Smooth muscle cell (in vitro differentiated cells): ENCODE data around the gene KCNAB3. TPM values are rescaled to one million over a fixed set of nuclear protein-coding genes. Genes with fewer than 3 reads are reported as not detected.

Source experiments
- DNase-seq: peaks from one replicate; lab custom pipeline; 2025; ENCODE audit not compliant: unreplicated experiment; lab: John Stamatoyannopoulos, UW
- H2AFZ ChIP-seq: fragments of 200-600 bp; sonication (generic); 2 replicates; pipeline ENCODE4 v1.6.0; 2016; ENCODE audit warnings: antibody characterized with exemption, low read depth, mild to moderate bottlenecking
- H3F3A ChIP-seq: fragments of 200-600 bp; sonication (generic); 2 replicates; pipeline ENCODE4 v1.6.0; 2017; ENCODE audit warnings: antibody characterized with exemption, low read depth
- H3K27ac ChIP-seq: fragments of 200-600 bp; sonication (generic); 2 replicates; pipeline ENCODE4 v1.5.1; 2016; ENCODE audit warnings: low read depth, mild to moderate bottlenecking
- H3K27me3 ChIP-seq: fragments of 200-600 bp; sonication (generic); 2 replicates; pipeline ENCODE4 v1.6.1; 2016; ENCODE audit warnings: low read depth, mild to moderate bottlenecking
- H3K36me3 ChIP-seq: fragments of 200-600 bp; sonication (generic); 2 replicates; pipeline ENCODE4 v1.5.1; 2016; ENCODE audit warnings: low read depth
- H3K4me1 ChIP-seq: fragments of 200-600 bp; sonication (generic); 2 replicates; pipeline ENCODE4 v1.5.1; 2016; ENCODE audit warnings: low read depth
- H3K4me2 ChIP-seq: fragments of 200-600 bp; sonication (generic); 2 replicates; pipeline ENCODE4 v1.6.0; 2016; ENCODE audit warnings: mild to moderate bottlenecking
- H3K4me3 ChIP-seq: fragments of 200-600 bp; sonication (generic); 2 replicates; pipeline ENCODE4 v1.5.1; 2016; ENCODE audit warnings: mild to moderate bottlenecking
- H3K79me2 ChIP-seq: fragments of 200-600 bp; sonication (generic); 2 replicates; pipeline ENCODE4 v1.6.0; 2016; ENCODE audit warnings: low read depth, mild to moderate bottlenecking
- H3K9ac ChIP-seq: fragments of 200-600 bp; sonication (generic); 2 replicates; pipeline ENCODE4 v1.6.0; 2016; ENCODE audit warnings: low read depth
- H3K9me3 ChIP-seq: fragments of 200-600 bp; sonication (generic); replicated peaks from 2 replicates; pipeline ENCODE4 v1.5.1; 2016; ENCODE audit warnings: low read depth
- H4K20me1 ChIP-seq: fragments of 200-600 bp; sonication (generic); 2 replicates; pipeline ENCODE4 v1.6.0; 2016; ENCODE audit warnings: low read depth
- CTCF ChIP-seq: fragments of 200-600 bp; sonication (generic); IDR thresholded peaks from 2 replicates; pipeline ENCODE4 v1.5.1; 2017; ENCODE audit warnings: borderline replicate concordance, mild to moderate bottlenecking, antibody characterized with exemption; ENCODE audit not compliant: insufficient read depth, poor library complexity, severe bottlenecking
- WGBS: methylation state at CpG from one replicate; pipeline ENCODE4 v1.1.7; 2016; ENCODE audit warnings: low lambda C conversion rate; 5-methylcytosine and 5-hydroxymethylcytosine counted together
- polyA plus RNA-seq: library from polyadenylated mRNA; unstranded; fragments of >200 nt; fragmentation: Nextera tagmentation; extraction: Ambion mirVana; gene quantifications from 2 replicates; pipeline ENCODE4 v1.2.1, GENCODE V29; 2016
- total RNA-seq: library from RNA; depleted of rRNA; stranded (reverse); fragments of >200 nt; gene quantifications from 2 replicates; pipeline ENCODE4 v1.2.3, GENCODE V29; 2014

The KCNAB3 gene
- total and polyA plus RNA-seq, 2 experiments from 2014 or later, result 5.3 to 8.7 TPM

- TF ChIP-seq CTCF, result no peak
These were observed 43.2 kb downstream of the KCNAB3 start for GRCh38 chr17:7886227-7887037.

GRCh38 chr17:7885367-7886226, 44.1 kb downstream of the KCNAB3 start:
- Histone ChIP-seq H3K27me3 (no peaks in the 10 kb centered on the region), H3K4me2 (peak overlapping the region; percentile 100), H3F3A (peaks cover 17% of the 10 kb centered on the region), H2AFZ (peak overlapping the region; percentile 18), H3K4me1 (peaks cover 51% of the 10 kb centered on the region), H3K79me2 (peaks cover 15% of the 10 kb centered on the region), H4K20me1 (no peaks in the 10 kb centered on the region), H3K9me3 (no peaks in the 10 kb centered on the region), H3K27ac (peak overlapping the region; percentile 58), H3K36me3 (no peaks in the 10 kb centered on the region), H3K4me3 (peak overlapping the region; percentile 87), H3K9ac (peak overlapping the region; percentile 65)
- no peak for DNase-seq
- under 1% methylated on average over 33 of the region's 64 CpGs for WGBS
- no peak for TF ChIP-seq CTCF

More at GRCh38 chr17:7886227-7887037, 43.2 kb downstream of the KCNAB3 start:
- Histone ChIP-seq H3K9me3 (no peaks in the 10 kb centered on the region), H3K4me2 (peak overlapping the region; percentile 100), H3K27ac (peak overlapping the region; percentile 58), H3F3A (peaks cover 17% of the 10 kb centered on the region), H3K79me2 (peaks cover 15% of the 10 kb centered on the region), H3K4me1 (peaks cover 51% of the 10 kb centered on the region), H3K36me3 (no peaks in the 10 kb centered on the region), H3K27me3 (no peaks in the 10 kb centered on the region), H3K4me3 (peak overlapping the region; percentile 87), H2AFZ (peak overlapping the region; percentile 3), H3K9ac (peak overlapping the region; percentile 65), H4K20me1 (no peaks in the 10 kb centered on the region)
- 2% methylated on average over 30 of the region's 30 CpGs for WGBS
- DNase-seq, result no peak

GRCh38 chr17:7884581-7885366, 44.9 kb downstream of the KCNAB3 start:
- Histone ChIP-seq H3K9ac (peak overlapping the region; percentile 65), H2AFZ (no peak overlapping the region), H3K4me1 (peaks cover 48% of the 10 kb centered on the region), H3K27me3 (no peaks in the 10 kb centered on the region), H3K79me2 (peaks cover 11% of the 10 kb centered on the region), H3K36me3 (no peaks in the 10 kb centered on the region), H3K27ac (no peak overlapping the region), H3K4me2 (peak overlapping the region; percentile 100), H3F3A (peaks cover 17% of the 10 kb centered on the region), H3K4me3 (peak overlapping the region; percentile 87), H4K20me1 (no peaks in the 10 kb centered on the region), H3K9me3 (no peaks in the 10 kb centered on the region)
- no peak for DNase-seq
- WGBS, result no CpG with 5 or more reads among the region's 100 CpGs
- TF ChIP-seq CTCF, result no peak
